PFSK-1 (cell line): ENCODE measurements around the gene PLEKHA3.

ENCODE experiments used
- FOXP2 ChIP-seq: optimal IDR thresholded peaks from 2 replicates; pipeline ENCODE3; 2011; ENCODE audit warnings: borderline replicate concordance, control low read depth, inconsistent platforms; ENCODE audit not compliant: insufficient read depth; ENCODE audit errors: extremely low read length, extremely low read depth
- POLR2AphosphoS5 ChIP-seq: IDR thresholded peaks from 2 replicates; pipeline ENCODE4 v1.6.1; 2012; ENCODE audit warnings: low read depth, mild to moderate bottlenecking, control low read depth, low read length, moderate library complexity
- SIN3A ChIP-seq: IDR thresholded peaks from 2 replicates; pipeline ENCODE4 v1.6.1; 2012; ENCODE audit warnings: mild to moderate bottlenecking, low read length, moderate library complexity, borderline replicate concordance; ENCODE audit not compliant: insufficient read depth
- TAF1 ChIP-seq: IDR thresholded peaks from 2 replicates; pipeline ENCODE4 v1.6.1; 2012; ENCODE audit warnings: low read length, control low read depth, borderline replicate concordance; ENCODE audit not compliant: insufficient read depth
- TF ChIP-seq, protein P1 (sequence below), 2 experiments: IDR thresholded peaks; 2 replicates each; pipeline versions ENCODE4 v1.6.1 to v1.8.0; 2011 to 2012; ENCODE audit warnings: low read depth in 2 of 2, low read length in 2 of 2, control low read depth in 1 of 2, inconsistent platforms in 1 of 2, mild to moderate bottlenecking in 1 of 2, moderate library complexity in 1 of 2; ENCODE audit not compliant: insufficient read depth in 1 of 2

Gene PLEKHA3

DNA sequence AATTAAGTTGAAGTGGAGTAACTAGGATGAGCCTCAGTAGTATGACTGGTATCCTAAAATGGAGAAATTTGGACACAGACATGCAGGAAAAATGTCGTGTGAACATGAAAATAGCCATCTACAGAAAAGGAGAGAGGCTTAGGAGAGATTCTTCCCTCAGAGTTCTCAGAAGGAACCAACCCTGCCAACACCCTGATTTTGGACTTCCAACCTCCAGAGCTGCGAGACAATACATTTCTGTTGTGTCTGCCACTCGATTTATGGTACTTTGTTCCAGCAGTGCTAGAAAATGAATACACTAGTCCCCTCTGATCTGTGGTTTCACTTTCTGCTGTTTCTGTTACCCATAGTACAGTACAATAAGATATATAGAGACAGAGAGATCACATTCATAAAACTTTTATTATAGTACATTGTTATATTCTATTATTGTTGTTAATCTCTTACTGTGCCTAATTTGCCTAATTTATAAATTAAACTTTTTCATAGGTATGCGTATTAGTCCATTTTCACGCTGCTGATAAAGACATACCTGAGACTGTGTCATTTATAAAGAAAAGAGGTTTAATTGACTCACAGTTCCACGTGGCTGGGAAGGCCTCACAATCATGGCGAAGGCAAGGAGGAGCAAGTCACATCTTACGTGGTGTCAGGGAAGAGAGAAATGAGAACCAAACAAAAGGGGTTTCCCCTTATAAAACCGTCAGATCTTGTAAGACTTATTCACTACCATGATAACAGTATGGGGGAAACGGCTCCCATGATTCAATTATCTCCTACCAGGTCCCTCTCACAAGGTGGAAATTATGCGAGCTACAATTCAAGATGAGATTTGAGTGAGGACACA lies 41.3 kb downstream of the PLEKHA3 start:
- TF ChIP-seq FOXP2 (no peak), SIN3A (no peak)

DNA sequence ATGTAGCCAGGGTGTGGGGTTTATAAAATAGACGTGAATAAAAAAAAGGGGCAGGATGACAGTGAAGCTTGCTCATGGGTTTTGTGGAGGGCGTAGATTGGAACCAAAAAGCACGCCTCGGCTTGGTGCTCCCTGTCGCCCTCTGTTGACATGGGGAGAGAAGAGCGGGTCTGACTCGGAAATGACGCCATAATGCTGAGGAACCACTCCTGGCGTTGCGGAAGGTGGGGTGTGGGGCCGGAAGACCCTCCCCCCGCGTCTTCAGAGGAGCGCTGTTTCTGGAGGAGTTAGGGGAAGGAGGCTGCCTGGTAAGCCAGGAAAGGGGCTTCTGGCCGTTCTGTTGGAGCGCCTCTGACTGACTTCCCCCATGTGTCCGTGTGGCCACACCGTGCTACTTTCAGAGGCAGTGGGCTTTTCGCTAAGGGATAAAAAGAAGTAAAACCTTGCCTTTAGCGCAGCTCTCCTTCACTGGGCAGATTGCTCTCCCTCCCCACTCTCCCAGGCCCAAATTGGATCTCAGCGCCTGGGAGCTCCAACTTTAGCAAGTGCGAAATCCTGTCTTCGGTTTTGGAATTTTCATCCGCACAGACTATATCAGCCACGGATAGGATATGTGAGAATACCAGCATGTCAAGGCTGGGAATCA lies 42.8 kb downstream of the PLEKHA3 start:
- TF ChIP-seq TAF1, result peak; percentile 83
- TF ChIP-seq, protein P1, sequence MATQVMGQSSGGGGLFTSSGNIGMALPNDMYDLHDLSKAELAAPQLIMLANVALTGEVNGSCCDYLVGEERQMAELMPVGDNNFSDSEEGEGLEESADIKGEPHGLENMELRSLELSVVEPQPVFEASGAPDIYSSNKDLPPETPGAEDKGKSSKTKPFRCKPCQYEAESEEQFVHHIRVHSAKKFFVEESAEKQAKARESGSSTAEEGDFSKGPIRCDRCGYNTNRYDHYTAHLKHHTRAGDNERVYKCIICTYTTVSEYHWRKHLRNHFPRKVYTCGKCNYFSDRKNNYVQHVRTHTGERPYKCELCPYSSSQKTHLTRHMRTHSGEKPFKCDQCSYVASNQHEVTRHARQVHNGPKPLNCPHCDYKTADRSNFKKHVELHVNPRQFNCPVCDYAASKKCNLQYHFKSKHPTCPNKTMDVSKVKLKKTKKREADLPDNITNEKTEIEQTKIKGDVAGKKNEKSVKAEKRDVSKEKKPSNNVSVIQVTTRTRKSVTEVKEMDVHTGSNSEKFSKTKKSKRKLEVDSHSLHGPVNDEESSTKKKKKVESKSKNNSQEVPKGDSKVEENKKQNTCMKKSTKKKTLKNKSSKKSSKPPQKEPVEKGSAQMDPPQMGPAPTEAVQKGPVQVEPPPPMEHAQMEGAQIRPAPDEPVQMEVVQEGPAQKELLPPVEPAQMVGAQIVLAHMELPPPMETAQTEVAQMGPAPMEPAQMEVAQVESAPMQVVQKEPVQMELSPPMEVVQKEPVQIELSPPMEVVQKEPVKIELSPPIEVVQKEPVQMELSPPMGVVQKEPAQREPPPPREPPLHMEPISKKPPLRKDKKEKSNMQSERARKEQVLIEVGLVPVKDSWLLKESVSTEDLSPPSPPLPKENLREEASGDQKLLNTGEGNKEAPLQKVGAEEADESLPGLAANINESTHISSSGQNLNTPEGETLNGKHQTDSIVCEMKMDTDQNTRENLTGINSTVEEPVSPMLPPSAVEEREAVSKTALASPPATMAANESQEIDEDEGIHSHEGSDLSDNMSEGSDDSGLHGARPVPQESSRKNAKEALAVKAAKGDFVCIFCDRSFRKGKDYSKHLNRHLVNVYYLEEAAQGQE (IDR thresholded peaks at IDR 0.05; ENCODE audit: insufficient read depth in 1 of 2, low read depth in 2 of 2, low read length in 2 of 2), result no peak
- TF ChIP-seq POLR2AphosphoS5, result peak; percentile 94
- TF ChIP-seq FOXP2, result peak; percentile 94

DNA sequence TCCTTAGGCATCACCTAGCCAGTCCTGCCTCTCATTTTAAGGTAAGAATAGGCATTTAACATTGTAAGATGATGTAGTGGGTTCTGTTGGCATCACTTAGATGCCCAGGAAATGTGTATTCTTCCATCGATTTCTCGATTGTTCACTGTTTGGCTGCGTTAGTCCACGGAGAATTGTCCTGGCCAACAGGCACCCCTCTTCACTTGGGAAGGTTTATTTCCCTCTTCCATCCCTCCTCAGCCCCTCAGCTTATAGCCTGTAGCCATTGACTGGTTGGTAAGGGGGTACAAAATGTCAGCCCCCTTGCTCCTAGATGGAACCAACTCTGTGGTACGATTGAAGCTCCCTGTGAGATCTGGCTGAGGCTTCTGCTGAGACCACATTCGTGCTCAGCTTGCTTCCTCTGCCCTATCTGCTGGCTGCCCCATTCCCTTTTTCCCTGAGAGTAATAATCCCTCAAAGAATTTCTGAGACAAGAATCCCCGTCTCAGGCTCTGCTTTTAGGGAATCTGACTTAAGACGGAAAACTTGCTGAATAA lies 43.4 kb downstream of the PLEKHA3 start:
- TF ChIP-seq TAF1 (no peak), POLR2AphosphoS5 (no peak), SIN3A (no peak), FOXP2 (no peak)
- TF ChIP-seq, protein P1 (IDR thresholded peaks at IDR 0.05; ENCODE audit: insufficient read depth in 1 of 2, low read depth in 2 of 2, low read length in 2 of 2), result no peak

DNA sequence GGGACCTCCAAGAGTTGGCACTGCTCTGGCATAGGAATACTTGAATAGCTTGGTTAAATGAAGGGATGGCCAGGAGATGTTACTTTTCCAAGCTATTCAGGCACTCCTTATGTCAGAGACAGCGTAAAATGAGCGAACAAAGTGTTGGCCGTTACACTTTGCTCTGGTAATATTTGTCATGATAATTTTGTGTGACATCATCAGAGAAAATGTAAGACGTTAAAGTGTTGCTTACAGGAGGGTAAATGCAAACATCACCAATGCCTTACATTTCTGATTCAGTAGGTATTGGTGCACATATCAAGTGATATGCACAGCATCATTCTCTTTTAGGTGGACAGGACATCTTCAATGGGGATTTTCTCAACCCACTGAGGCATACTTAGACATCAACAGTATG lies 46.0 kb downstream of the PLEKHA3 start:
- TF ChIP-seq FOXP2 (no peak), POLR2AphosphoS5 (no peak), SIN3A (no peak), TAF1 (no peak)
- TF ChIP-seq, protein P1 (IDR thresholded peaks at IDR 0.05; ENCODE audit: insufficient read depth in 1 of 2, low read depth in 2 of 2, low read length in 2 of 2), result no peak

DNA sequence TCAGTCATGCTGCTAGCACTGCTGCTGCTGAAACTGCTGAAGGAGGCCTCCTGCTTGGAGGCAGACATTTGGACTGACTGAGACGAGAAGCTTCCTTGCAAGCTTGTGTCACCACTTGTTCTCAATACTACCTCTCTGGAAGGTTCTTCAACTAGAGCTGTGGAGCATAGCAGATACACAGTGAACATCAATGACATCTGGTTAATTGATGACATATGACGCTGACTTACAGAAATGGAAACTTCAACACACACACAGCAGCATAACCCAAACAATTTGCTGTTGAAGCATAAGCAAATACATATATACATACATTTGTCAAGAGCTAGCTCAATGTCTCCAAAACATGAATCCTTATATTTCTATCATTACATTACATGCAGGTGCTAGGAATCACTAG lies 47.3 kb downstream of the PLEKHA3 start:
- TF ChIP-seq TAF1 (no peak), SIN3A (no peak), FOXP2 (no peak), POLR2AphosphoS5 (no peak)
- TF ChIP-seq, protein P1 (IDR thresholded peaks at IDR 0.05; ENCODE audit: insufficient read depth in 1 of 2, low read depth in 2 of 2, low read length in 2 of 2), result no peak
